Fibroblast of villous mesenchyme (primary cell): ENCODE measurements around the gene IPO13. TPM values are rescaled to one million over a fixed set of nuclear protein-coding genes. Genes with fewer than 3 reads are reported as not detected.

Source experiments
- DNase-seq: peaks from one replicate; pipeline ENCODE4 v3.0.0-alpha.2; 2010; ENCODE audit warnings: low read depth
- H3K4me3 ChIP-seq: 2 replicates; pipeline ENCODE4 v1.5.1; 2011; ENCODE audit warnings: low read depth, mild to moderate bottlenecking, low read length
- total RNA-seq: library from RNA; depleted of rRNA; stranded (reverse); fragments of >200 nt; gene quantifications from 2 replicates; pipeline ENCODE4 v1.2.3, GENCODE V29; 2012
- TF ChIP-seq, protein P1 (sequence below): IDR thresholded peaks from 2 replicates; pipeline ENCODE4 v1.5.1; 2012; ENCODE audit warnings: low read depth, mild to moderate bottlenecking, low read length; ENCODE audit not compliant: insufficient read depth

Gene IPO13
- total RNA-seq, 1 donor = 20.7 TPM

GRCh38 chr1:44016890-44017400, 70.2 kb downstream of the IPO13 start:
- no peak for DNase-seq
- TF ChIP-seq, protein P1, sequence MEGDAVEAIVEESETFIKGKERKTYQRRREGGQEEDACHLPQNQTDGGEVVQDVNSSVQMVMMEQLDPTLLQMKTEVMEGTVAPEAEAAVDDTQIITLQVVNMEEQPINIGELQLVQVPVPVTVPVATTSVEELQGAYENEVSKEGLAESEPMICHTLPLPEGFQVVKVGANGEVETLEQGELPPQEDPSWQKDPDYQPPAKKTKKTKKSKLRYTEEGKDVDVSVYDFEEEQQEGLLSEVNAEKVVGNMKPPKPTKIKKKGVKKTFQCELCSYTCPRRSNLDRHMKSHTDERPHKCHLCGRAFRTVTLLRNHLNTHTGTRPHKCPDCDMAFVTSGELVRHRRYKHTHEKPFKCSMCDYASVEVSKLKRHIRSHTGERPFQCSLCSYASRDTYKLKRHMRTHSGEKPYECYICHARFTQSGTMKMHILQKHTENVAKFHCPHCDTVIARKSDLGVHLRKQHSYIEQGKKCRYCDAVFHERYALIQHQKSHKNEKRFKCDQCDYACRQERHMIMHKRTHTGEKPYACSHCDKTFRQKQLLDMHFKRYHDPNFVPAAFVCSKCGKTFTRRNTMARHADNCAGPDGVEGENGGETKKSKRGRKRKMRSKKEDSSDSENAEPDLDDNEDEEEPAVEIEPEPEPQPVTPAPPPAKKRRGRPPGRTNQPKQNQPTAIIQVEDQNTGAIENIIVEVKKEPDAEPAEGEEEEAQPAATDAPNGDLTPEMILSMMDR = no peak
- H3K4me3 ChIP-seq = no peak overlapping the region

Other genes starting within 250 kb of the IPO13 start
- 16.8 and 17.4 TPM in 2 replicates for gene ST3GAL3, start 239.4 kb upstream of the IPO13 start, total RNA-seq
- 0.86 TPM in 1 of 2 replicates, not detected in the other for gene ARTN, start 13.1 kb upstream of the IPO13 start, total RNA-seq
- 18.6 and 22.5 TPM in 2 replicates for gene DPH2, start 23.1 kb downstream of the IPO13 start, total RNA-seq
- 76.0 and 104 TPM in 2 replicates for gene ATP6V0B, start 28.0 kb downstream of the IPO13 start, total RNA-seq
- gene B4GALT2, start 32.3 kb downstream of the IPO13 start, total RNA-seq = 57.4 and 91.5 TPM in 2 replicates
- gene CCDC24, start 44.6 kb downstream of the IPO13 start, total RNA-seq = 3.5 and 4.7 TPM in 2 replicates
- gene SLC6A9, start 84.5 kb downstream of the IPO13 start, total RNA-seq = 11.7 and 15.1 TPM in 2 replicates
- under 0.01 TPM in 2 replicates for gene KLF17, start 171.9 kb downstream of the IPO13 start, total RNA-seq
- gene KLF18, start 194.7 kb downstream of the IPO13 start, total RNA-seq = not detected in 2 replicates